Skeletal muscle cell (primary cell): ENCODE results near the gene SQSTM1.
"Not testable (repeated sequence)": the region's sequence is repeated elsewhere in the genome, so short reads cannot be mapped to it uniquely, and the experiment has no call there.

Source experiments
- DNase-seq: peaks from one replicate; pipeline ENCODE4 v3.0.0-alpha.2; 2010; ENCODE audit warnings: low read depth
- H3K4me3 ChIP-seq: 2 replicates; pipeline ENCODE4 v1.5.1; 2011; ENCODE audit warnings: low read depth, mild to moderate bottlenecking, control low read depth, low read length, moderate library complexity

SQSTM1 gene

GRCh38 chr5:179820483-179821297 is at the start of gene SQSTM1:
TSS of gene SQSTM1 (plus strand) at chr5:179820905. CDS start at chr5:179820937, 32 bp downstream.
- peak; percentile 32 for DNase-seq
- H3K4me3 ChIP-seq = peak within 1 kb of the TSS; percentile 97

- no peak overlapping the region for H3K4me3 ChIP-seq
- no peak for DNase-seq
Measured at GRCh38 chr5:179771311-179771895, 49.3 kb upstream of the SQSTM1 start.

GRCh38 chr5:179772351-179772750 is 48.4 kb upstream of the SQSTM1 start:
- H3K4me3 ChIP-seq = no peak overlapping the region
- no peak for DNase-seq

- H3K4me3 ChIP-seq = no peak overlapping the region
- DNase-seq = no peak
Measured at GRCh38 chr5:179773686-179774040, 47.0 kb upstream of the SQSTM1 start.

GRCh38 chr5:179774442-179774841 is 46.3 kb upstream of the SQSTM1 start:
- no peak overlapping the region for H3K4me3 ChIP-seq
- DNase-seq = no peak

- H3K4me3 ChIP-seq = no peak overlapping the region
- no peak for DNase-seq
Measured at GRCh38 chr5:179776411-179776938, 44.2 kb upstream of the SQSTM1 start.

- H3K4me3 ChIP-seq = no peak overlapping the region
- DNase-seq = no peak
Measured at GRCh38 chr5:179777456-179777855, 43.2 kb upstream of the SQSTM1 start.

- no peak overlapping the region for H3K4me3 ChIP-seq
- no peak for DNase-seq
Measured at GRCh38 chr5:179777909-179778308, 42.8 kb upstream of the SQSTM1 start.

- no peak for DNase-seq
- no peak overlapping the region for H3K4me3 ChIP-seq
Measured at GRCh38 chr5:179778591-179778990, 42.1 kb upstream of the SQSTM1 start.

GRCh38 chr5:179779826-179780225 is 40.9 kb upstream of the SQSTM1 start:
- no peak for DNase-seq
- H3K4me3 ChIP-seq = no peak overlapping the region

- DNase-seq = no peak
- no peak overlapping the region for H3K4me3 ChIP-seq
Measured at GRCh38 chr5:179780362-179780761, 40.3 kb upstream of the SQSTM1 start.

- no peak for DNase-seq
Measured at GRCh38 chr5:179781846-179782245, 38.9 kb upstream of the SQSTM1 start.

GRCh38 chr5:179783128-179783527 is 37.6 kb upstream of the SQSTM1 start:
- no peak for DNase-seq
- no peak overlapping the region for H3K4me3 ChIP-seq

More at GRCh38 chr5:179781846-179782245, 38.9 kb upstream of the SQSTM1 start:
- no peak overlapping the region for H3K4me3 ChIP-seq

- H3K4me3 ChIP-seq = no peak overlapping the region
- no peak for DNase-seq
Measured at GRCh38 chr5:179786861-179787260, 33.8 kb upstream of the SQSTM1 start.

GRCh38 chr5:179788193-179788854 is 32.4 kb upstream of the SQSTM1 start:
- H3K4me3 ChIP-seq = no peak overlapping the region
- DNase-seq = no peak

- H3K4me3 ChIP-seq, DNase-seq: not testable (repeated sequence)
Measured at GRCh38 chr5:179789278-179789677, 31.4 kb upstream of the SQSTM1 start.

- H3K4me3 ChIP-seq = no peak overlapping the region
- DNase-seq = no peak
Measured at GRCh38 chr5:179791881-179792611, 28.7 kb upstream of the SQSTM1 start.

GRCh38 chr5:179792612-179793467 is 27.9 kb upstream of the SQSTM1 start:
- no peak overlapping the region for H3K4me3 ChIP-seq
- DNase-seq = no peak
